Activated naive CD4-positive, alpha-beta T cell treated with anti-CD3 and anti-CD28 coated beads, Interleukin-2, amount 10 ng/mL, durations not matched to agents 7 days and 5 days (primary cell): Measurements from ENCODE around the gene XPNPEP2.

Experiments used
- CTCF ChIA-PET: fragments of 350-600 bp; sonication (Branson Sonifier 250); formaldehyde crosslinking; loops from one replicate; lab custom pipeline; 2021; ENCODE audit warnings: antibody characterized with exemption; lab: Charles Lee
- DNase-seq: peaks from one replicate; pipeline ENCODE4 v3.0.0-alpha.2; 2020
- H3K27ac Mint-ChIP-seq: one replicate; pipeline ENCODE4 v1.8.0; 2021; ENCODE audit warnings: mild to moderate bottlenecking, moderate library complexity, mixed read lengths
- H3K27me3 Mint-ChIP-seq: one replicate; pipeline ENCODE4 v1.8.0; 2021; ENCODE audit warnings: mild to moderate bottlenecking, mixed read lengths
- H3K36me3 Mint-ChIP-seq: one replicate; pipeline ENCODE4 v1.8.0; 2021; ENCODE audit warnings: mixed read lengths
- H3K4me1 Mint-ChIP-seq: one replicate; pipeline ENCODE4 v1.8.0; 2021; ENCODE audit warnings: mixed read lengths
- H3K4me3 Mint-ChIP-seq: one replicate; pipeline ENCODE4 v1.8.0; 2021; ENCODE audit warnings: mild to moderate bottlenecking, moderate library complexity, mixed read lengths
- H3K9me3 Mint-ChIP-seq: one replicate; pipeline ENCODE4 v1.8.0; 2021; ENCODE audit warnings: mixed read lengths

The XPNPEP2 gene

DNA sequence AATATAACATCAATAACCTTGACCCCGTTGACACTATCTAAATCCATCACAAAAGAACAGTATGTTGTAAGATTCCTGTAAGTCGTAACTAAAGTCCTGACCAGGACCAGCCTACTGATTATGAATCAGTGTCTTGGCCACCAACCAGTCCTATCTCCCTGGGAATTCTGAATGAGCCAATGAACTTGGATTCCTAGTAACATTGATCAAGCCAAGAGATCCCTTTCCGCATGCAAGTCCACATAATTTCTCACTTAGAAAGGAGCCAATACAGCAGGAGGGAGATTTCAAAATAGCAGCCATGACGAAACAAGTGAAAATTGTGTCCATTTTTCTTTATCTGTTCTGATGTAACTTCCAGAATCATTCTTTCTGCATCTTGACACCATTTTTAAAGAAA lies 9.5 kb downstream of the XPNPEP2 start:
- DNase-seq: no peak
- CTCF ChIA-PET: no interaction called here
- Mint-ChIP-seq H3K36me3 (no peaks in the 10 kb centered on the region), H3K27ac (no peak overlapping the region), H3K27me3 (no peaks in the 10 kb centered on the region), H3K4me3 (no peak overlapping the region), H3K9me3 (no peaks in the 10 kb centered on the region), H3K4me1 (peaks cover 57% of the 10 kb centered on the region)

DNA sequence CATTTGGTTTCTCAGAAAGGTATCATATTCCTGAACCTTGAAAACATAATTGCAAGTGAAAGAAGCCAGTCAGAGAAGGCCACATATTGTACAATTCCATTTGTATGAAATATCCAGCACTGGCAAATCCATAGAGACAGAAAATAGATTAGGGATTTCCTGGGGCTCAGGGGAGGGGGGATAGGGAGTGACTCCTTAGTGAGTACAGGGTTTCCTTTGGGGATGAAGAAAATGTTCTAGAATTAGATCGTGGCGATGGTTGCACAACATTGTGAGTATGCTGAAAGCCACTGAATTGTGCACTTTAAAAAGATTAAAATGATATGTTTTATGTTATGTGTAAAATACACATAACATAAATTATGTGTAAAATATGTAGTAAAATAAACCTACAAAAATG lies 10.3 kb downstream of the XPNPEP2 start:
- no peak for DNase-seq
- Mint-ChIP-seq H3K27ac (no peak overlapping the region), H3K27me3 (no peaks in the 10 kb centered on the region), H3K4me3 (no peak overlapping the region), H3K9me3 (no peaks in the 10 kb centered on the region), H3K4me1 (peaks cover 57% of the 10 kb centered on the region), H3K36me3 (no peaks in the 10 kb centered on the region)
- CTCF ChIA-PET: interaction anchor here (0.6 kb wide), 1 partner anchor 112 kb away, joined by 4 read pairs; no protein-coding TSS in a partner anchor

DNA sequence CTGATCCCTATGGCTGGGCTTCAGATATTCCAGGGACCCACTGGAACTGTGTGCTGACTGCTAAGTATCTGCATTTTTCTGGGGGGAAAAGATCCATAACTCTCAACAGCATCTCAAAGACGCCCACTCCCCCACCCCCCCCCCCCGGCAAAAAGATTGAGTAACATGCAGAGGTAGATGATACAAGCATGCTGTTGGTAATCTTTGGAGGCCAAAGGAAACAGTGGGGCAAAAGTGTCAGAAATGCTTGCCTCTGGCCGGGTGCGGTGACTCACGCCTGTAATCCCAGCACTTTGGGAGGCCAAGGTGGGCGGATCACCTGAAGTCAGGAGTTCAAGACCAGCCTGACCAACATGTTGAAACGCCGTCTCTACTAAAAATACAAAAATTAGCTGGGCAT lies 12.2 kb downstream of the XPNPEP2 start:
- CTCF ChIA-PET: interaction anchor here (1.2 to 5.6 kb wide), 2 partner anchors 112 to 146 kb away, joined by 4 to 44 read pairs; no protein-coding TSS in a partner anchor
- no peaks in the 10 kb centered on the region for H3K36me3 Mint-ChIP-seq
- no peak overlapping the region for H3K4me3 Mint-ChIP-seq
- H3K4me1 Mint-ChIP-seq: peaks cover 57% of the 10 kb centered on the region
- no peaks in the 10 kb centered on the region for H3K27me3 Mint-ChIP-seq
- no peaks in the 10 kb centered on the region for H3K9me3 Mint-ChIP-seq
- no peak overlapping the region for H3K27ac Mint-ChIP-seq
- DNase-seq: no peak

DNA sequence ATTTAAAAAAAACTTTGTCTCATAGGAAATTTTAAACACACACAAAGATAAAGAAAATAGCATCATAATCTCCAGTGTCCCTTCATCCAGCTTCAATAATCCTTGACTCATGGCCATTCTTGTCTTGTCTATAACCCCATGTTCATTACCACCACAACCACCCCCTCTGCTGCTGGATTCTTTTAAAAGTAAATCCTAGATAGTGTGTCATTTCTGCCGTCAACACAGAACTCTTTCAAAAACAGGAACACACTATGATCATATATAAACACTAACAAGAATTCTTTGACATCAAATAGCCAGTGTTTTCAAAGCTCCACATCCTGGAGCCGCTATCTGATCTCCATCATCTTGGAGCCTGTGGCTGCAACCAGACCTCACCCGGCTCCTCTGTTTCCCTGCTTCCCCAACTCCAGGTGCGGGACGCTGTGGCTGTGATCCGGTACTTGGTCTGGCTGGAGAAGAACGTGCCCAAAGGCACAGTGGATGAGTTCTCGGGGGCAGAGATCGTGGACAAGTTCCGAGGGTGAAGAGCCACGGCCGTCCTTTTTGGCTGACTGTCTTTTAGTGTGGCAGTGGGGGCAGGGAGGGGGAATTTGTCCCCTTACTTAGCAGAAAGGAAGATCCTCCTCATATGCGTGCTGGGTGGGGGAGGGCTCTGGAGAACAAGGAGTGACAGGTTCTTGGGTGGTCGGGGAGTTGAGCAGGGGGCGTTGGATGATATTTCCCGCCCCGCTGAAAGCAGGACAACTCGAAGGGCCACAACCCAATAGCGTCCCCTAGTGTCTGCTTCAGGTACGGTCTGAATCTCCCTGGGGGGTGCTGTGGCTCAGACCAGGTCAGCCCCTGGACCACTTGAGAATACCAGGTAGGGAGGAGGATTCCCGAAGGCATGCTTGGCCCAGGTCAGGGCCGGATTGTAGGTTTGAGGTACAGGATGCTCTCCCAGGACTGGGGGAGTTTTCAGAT lies 15.6 kb downstream of the XPNPEP2 start:
- CTCF ChIA-PET: interaction anchor here (0.6 to 5.6 kb wide), 24 partner anchors 10 to 149 kb away, joined by 3 to 44 read pairs (median 6); partner anchors contain the start of genes APLN and SASH3
- H3K27ac Mint-ChIP-seq: peak overlapping the region; percentile 53
- no peaks in the 10 kb centered on the region for H3K27me3 Mint-ChIP-seq
- peaks cover 73% of the 10 kb centered on the region for H3K4me1 Mint-ChIP-seq
- no peak overlapping the region for H3K4me3 Mint-ChIP-seq
- peak; percentile 42 for DNase-seq
- no peaks in the 10 kb centered on the region for H3K36me3 Mint-ChIP-seq
- no peaks in the 10 kb centered on the region for H3K9me3 Mint-ChIP-seq

DNA sequence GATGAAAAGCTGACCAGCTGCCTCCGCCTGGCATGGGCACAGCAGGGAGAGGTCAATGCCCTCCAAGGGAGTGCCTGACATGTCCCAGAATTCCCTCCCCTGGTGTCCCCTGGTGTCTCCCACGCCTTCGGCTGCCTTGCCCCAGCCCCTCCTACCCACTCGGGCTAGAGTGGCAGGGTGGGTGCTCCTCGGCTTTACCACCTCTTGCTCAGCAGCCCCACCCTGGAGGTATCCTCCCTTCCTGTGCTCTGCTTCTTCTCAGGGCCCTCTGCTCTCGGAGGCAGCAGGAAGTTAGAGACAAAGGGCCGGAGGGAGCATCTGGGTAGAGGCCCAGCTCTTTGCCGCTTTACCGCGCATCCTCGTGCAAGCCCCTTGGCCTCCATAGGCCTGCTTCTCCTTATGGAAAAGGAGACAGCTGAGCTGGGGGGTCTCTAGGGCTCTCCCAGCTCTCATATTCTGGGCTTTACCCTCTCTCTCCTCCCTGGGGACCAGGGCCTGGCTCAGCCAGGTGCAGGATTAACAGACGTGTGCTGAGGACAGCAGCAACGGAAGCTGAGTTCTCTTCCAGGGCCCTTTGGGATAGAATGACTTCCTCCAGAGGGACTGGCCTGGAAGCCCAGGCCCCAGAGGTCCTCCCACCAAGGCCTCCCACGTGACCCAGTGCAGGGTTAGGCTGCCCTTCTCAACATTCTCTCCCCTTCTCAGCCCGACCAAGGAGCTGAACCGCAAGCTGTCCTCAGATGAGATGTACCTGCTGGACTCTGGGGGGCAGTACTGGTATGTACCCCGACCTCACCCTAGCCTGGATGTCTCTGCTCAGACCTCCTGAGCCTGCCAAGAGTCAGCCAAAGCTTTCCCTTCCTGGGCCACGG lies 17.2 kb downstream of the XPNPEP2 start:
- CTCF ChIA-PET: interaction anchor here (0.6 to 5.6 kb wide), 19 partner anchors 12 to 169 kb away, joined by 3 to 44 read pairs (median 5); partner anchors contain the start of genes APLN, SASH3 and UTP14A
- Mint-ChIP-seq H3K4me1 (peaks cover 90% of the 10 kb centered on the region), H3K9me3 (no peaks in the 10 kb centered on the region), H3K27ac (peak overlapping the region; percentile 85), H3K4me3 (peak overlapping the region; percentile 74), H3K27me3 (no peaks in the 10 kb centered on the region), H3K36me3 (peaks cover 4% of the 10 kb centered on the region)
- peak; percentile 53 for DNase-seq

DNA sequence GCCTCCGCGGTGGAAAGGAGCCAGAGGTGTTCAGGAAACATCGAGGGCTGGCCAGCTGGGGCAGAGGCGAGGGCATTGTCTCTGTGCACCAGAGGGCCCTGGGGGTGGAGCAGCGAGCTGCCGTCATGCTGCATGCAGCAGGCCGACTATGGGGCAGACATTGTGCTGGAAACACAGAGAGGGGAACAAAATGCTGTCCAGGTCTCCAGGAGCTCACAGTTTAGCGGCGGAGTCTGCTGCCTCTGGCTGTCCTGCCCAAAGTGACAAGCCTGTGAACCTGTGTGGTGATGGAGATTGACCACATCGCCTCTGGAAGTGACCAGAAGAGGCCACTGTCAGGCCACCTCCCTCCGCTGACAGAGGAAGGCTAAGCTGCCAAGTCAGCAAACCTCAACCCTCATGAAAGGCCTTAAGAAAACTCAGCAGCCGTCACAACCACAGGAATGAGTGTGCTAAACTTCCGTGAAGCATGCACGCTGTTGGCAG lies 20.8 kb downstream of the XPNPEP2 start:
- no peaks in the 10 kb centered on the region for H3K9me3 Mint-ChIP-seq
- peaks cover 7% of the 10 kb centered on the region for H3K36me3 Mint-ChIP-seq
- H3K27me3 Mint-ChIP-seq: no peaks in the 10 kb centered on the region
- peak overlapping the region; percentile 89 for H3K27ac Mint-ChIP-seq
- CTCF ChIA-PET: interaction anchor here (0.7 to 3.4 kb wide), 11 partner anchors 9 to 166 kb away, joined by 3 to 39 read pairs (median 5); partner anchors contain the start of gene SASH3
- DNase-seq: peak; percentile 68
- H3K4me1 Mint-ChIP-seq: peaks cover 70% of the 10 kb centered on the region
- H3K4me3 Mint-ChIP-seq: peak overlapping the region; percentile 23

DNA sequence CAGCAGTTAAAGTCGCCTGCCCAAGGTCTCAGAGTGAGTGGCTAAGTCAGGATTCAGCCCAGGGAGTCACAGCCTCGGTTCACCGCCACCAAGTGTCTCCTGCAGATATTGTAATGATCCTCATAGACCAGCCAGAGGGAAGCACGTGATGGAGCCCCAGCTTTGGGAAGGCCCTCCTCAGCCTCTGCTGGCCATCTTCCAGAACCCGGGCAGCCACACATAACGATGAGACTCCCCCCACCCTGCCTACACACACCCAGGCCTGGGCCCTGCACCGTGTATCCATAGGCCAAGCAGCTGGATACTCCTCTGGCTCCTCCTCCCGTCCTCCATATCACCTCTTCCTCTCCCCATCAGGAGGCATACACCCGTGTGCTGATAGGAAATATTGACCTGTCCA lies 21.4 kb downstream of the XPNPEP2 start:
- H3K27ac Mint-ChIP-seq: peak overlapping the region; percentile 89
- no peaks in the 10 kb centered on the region for H3K27me3 Mint-ChIP-seq
- peak overlapping the region; percentile 23 for H3K4me3 Mint-ChIP-seq
- CTCF ChIA-PET: interaction anchor here (0.7 to 3.4 kb wide), 9 partner anchors 9 to 165 kb away, joined by 3 to 39 read pairs (median 5); partner anchors contain the start of gene SASH3
- no peak for DNase-seq
- peaks cover 7% of the 10 kb centered on the region for H3K36me3 Mint-ChIP-seq
- peaks cover 65% of the 10 kb centered on the region for H3K4me1 Mint-ChIP-seq
- H3K9me3 Mint-ChIP-seq: no peaks in the 10 kb centered on the region

DNA sequence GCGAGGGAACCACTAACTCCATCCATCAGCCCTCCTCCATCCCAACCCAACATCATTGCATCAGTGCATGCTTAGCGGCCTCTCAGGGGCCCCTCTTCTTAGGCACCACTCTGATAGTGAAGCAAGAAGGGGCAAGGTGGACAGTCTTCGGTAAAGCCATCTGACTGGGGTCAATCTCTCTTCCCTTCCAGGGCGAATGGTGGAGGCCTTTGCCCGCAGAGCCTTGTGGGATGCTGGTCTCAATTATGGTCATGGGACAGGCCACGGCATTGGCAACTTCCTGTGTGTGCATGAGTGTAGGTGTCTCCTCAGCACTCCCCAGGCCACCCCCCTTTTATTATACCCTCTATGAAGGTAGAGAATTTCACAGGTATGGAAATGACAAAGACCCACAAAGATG lies 22.2 kb downstream of the XPNPEP2 start:
- Mint-ChIP-seq H3K9me3 (no peaks in the 10 kb centered on the region), H3K36me3 (peaks cover 8% of the 10 kb centered on the region), H3K27ac (no peak overlapping the region), H3K4me1 (peaks cover 58% of the 10 kb centered on the region), H3K4me3 (no peak overlapping the region), H3K27me3 (no peaks in the 10 kb centered on the region)
- no peak for DNase-seq
- CTCF ChIA-PET: interaction anchor here (3.4 kb wide), 1 partner anchor 20 kb away, joined by 39 read pairs; the partner anchor contains the start of gene SASH3

DNA sequence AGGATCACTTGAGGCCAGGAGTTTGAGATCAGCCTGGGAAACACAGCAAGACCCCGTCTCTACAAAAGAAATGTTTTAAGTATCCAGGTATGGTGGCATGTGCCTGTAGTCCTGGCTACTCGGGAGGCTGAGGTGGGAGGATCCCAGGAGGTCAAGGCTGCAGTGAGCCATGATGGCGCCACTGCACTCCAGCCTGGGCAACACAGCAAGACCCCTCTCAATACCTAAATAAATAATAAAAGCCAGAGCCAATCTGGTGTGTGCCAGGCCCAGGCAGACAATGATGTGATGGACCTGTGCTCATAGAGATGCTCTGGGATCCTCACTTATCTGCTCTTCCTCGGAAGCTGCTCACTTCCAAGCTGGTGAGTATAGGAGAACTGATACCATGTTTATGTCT lies 22.8 kb downstream of the XPNPEP2 start:
- Mint-ChIP-seq H3K27me3 (no peaks in the 10 kb centered on the region), H3K4me3 (no peak overlapping the region), H3K4me1 (peaks cover 56% of the 10 kb centered on the region), H3K36me3 (peaks cover 9% of the 10 kb centered on the region), H3K9me3 (no peaks in the 10 kb centered on the region), H3K27ac (no peak overlapping the region)
- CTCF ChIA-PET: no interaction called here
- no peak for DNase-seq

DNA sequence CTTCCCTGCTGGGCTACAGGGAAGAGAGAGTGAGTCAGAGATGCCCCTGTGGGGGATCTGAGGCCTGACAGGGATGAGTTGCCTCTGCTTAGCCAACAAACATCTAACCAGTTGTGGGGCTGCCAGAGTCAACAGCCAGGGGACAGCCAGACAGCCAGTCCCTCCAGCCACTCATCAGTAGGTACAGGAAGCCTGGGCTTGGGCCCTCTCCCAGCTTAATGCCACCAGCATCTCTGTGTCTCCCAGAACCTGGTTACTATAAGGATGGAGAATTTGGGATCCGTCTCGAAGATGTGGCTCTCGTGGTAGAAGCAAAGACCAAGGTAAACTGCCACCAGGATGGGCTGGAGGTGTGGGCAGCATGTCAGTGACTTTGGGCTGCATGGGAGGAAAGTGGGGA lies 23.7 kb downstream of the XPNPEP2 start:
- Mint-ChIP-seq H3K9me3 (no peaks in the 10 kb centered on the region), H3K36me3 (peaks cover 9% of the 10 kb centered on the region), H3K27me3 (no peaks in the 10 kb centered on the region), H3K4me1 (peaks cover 54% of the 10 kb centered on the region), H3K27ac (no peak overlapping the region), H3K4me3 (no peak overlapping the region)
- no peak for DNase-seq
- CTCF ChIA-PET: no interaction called here

DNA sequence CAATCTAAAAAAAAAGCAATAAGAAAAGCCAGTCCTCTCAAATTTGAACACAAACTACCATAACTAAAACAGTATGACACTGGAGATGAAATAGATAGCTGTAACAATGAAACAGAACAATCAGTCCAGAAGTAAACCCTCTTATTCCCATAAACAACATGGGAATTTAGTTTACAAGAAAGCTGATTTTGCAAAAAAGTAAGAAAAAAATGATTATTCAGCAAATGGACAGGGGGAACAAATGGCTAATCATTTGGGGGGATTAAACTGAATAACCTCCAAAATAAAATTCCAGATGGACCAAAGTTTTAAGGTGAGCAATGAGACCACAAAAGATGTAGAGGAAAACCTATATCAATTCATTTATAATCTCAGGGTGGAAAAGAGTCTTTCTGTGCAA lies 24.9 kb downstream of the XPNPEP2 start:
- H3K27ac Mint-ChIP-seq: no peak overlapping the region
- no peak overlapping the region for H3K4me3 Mint-ChIP-seq
- CTCF ChIA-PET: no interaction called here
- H3K4me1 Mint-ChIP-seq: peaks cover 54% of the 10 kb centered on the region
- DNase-seq: no peak
- H3K27me3 Mint-ChIP-seq: no peaks in the 10 kb centered on the region
- H3K9me3 Mint-ChIP-seq: no peaks in the 10 kb centered on the region
- H3K36me3 Mint-ChIP-seq: peaks cover 13% of the 10 kb centered on the region

DNA sequence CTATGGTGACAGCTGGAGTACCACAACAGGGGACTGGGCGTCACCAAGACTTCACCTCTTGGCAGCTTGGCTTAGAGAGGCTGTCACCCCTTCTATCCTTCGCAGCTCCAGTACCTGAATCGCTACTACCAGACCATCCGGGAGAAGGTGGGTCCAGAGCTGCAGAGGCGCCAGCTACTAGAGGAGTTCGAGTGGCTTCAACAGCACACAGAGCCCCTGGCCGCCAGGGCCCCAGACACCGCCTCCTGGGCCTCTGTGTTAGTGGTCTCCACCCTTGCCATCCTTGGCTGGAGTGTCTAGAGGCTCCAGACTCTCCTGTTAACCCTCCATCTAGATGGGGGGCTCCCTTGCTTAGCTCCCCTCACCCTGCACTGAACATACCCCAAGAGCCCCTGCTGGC lies 29.4 kb downstream of the XPNPEP2 start:
- Mint-ChIP-seq H3K4me3 (no peak overlapping the region), H3K4me1 (peaks cover 62% of the 10 kb centered on the region), H3K9me3 (no peaks in the 10 kb centered on the region), H3K27me3 (no peaks in the 10 kb centered on the region), H3K27ac (peak overlapping the region; percentile 91), H3K36me3 (peaks cover 6% of the 10 kb centered on the region)
- CTCF ChIA-PET: interaction anchor here (1.0 to 1.9 kb wide), 3 partner anchors 9 to 42 kb away, joined by 3 to 9 read pairs (median 4); no protein-coding TSS in a partner anchor
- no peak for DNase-seq

DNA sequence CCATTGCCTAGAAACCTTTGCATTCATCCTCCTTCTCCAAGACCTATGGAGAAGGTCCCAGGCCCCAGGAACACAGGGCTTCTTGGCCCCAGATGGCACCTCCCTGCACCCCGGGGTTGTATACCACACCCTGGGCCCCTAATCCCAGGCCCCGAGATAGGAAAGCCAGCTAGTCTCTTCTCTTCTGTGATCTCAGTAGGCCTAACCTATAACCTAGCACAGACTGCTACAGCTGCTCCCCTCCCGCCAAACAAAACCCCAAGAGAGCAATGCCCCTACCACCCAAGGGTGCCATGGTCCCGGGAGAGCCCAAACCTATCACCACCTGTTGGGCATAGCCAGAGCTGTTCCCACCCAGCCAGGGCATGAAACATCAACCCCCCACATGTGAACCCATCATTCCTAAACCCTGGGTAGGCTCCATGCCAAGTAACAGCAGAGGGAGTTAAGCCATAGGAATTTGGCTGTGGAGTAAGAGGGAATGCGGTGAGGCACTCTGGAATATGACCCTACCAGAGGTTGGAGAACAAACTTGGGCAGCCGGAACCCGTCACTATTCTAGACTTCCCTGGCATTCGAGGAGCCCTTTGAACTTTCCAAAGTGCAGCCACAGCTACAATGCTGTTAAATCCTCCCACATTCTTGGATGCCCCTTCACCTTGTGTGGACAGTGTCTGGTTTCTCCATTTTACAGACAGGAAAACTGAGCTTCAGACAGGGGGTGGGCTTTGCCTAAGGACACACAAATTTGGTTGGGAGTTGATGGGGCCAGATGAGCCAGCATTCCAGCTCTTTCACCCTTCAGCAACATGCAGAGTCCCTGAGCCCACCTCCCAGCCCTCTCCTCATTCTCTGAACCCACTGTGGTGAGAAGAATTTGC lies 30.0 kb downstream of the XPNPEP2 start:
- H3K9me3 Mint-ChIP-seq: no peaks in the 10 kb centered on the region
- peaks cover 6% of the 10 kb centered on the region for H3K36me3 Mint-ChIP-seq
- CTCF ChIA-PET: interaction anchor here (1.4 to 1.9 kb wide), 2 partner anchors 9 to 43 kb away, joined by 4 to 9 read pairs; no protein-coding TSS in a partner anchor
- no peaks in the 10 kb centered on the region for H3K27me3 Mint-ChIP-seq
- no peak for DNase-seq
- H3K27ac Mint-ChIP-seq: peak overlapping the region; percentile 91
- peak overlapping the region; percentile 56 for H3K4me3 Mint-ChIP-seq
- H3K4me1 Mint-ChIP-seq: peaks cover 69% of the 10 kb centered on the region
